CD4-positive, CD25-positive, alpha-beta regulatory T cell (primary cell): ENCODE results near the gene SPTAN1. TPM values are rescaled to one million over a fixed set of nuclear protein-coding genes. Genes with fewer than 3 reads are reported as not detected.

Source experiments
- ATAC-seq, 2 donors: fragments of 150-1000 bp; cut with Tn5 transposase; one replicate each; pipeline ENCODE4 v1.10.0; 2021; ENCODE audit warnings: low read depth in 2 of 2, moderate number of reproducible peaks in 2 of 2, moderate library complexity in 1 of 2
- DNase-seq, 3 donors: peaks; one replicate each; pipeline versions ENCODE4 v3.0.0 to v3.0.0-alpha.2; 2012 to 2022; ENCODE audit warnings: mixed read lengths in 1 of 3
- H3K27ac ChIP-seq: one replicate; pipeline ENCODE4 v1.7.0; 2013; ENCODE audit warnings: mild to moderate bottlenecking, low read length; ENCODE audit not compliant: insufficient read depth, poor library complexity, severe bottlenecking
- H3K27me3 ChIP-seq: one replicate; pipeline ENCODE4 v1.7.0; 2013; ENCODE audit warnings: low read length; ENCODE audit not compliant: control insufficient read depth, insufficient read depth
- H3K36me3 ChIP-seq: one replicate; pipeline ENCODE4 v1.7.0; 2013; ENCODE audit warnings: mild to moderate bottlenecking, low read length, moderate library complexity; ENCODE audit not compliant: control insufficient read depth, insufficient read depth
- H3K4me1 ChIP-seq: 2 replicates; pipeline ENCODE4 v1.7.0; 2013; ENCODE audit warnings: mild to moderate bottlenecking, low read length; ENCODE audit not compliant: insufficient read depth, control insufficient read depth, poor library complexity, severe bottlenecking
- H3K4me3 ChIP-seq: one replicate; pipeline ENCODE4 v1.7.0; 2013; ENCODE audit warnings: low read depth, mild to moderate bottlenecking, low read length, moderate library complexity
- H3K9me3 ChIP-seq, 2 experiments: 1 replicate in 1 of 2; 2 replicates in 1 of 2; pipeline ENCODE4 v1.7.0; 2013; ENCODE audit warnings: low read length in 2 of 2, mild to moderate bottlenecking in 1 of 2, moderate library complexity in 1 of 2; ENCODE audit not compliant: control insufficient read depth in 2 of 2
- H3K27ac Mint-ChIP-seq, 3 donors: one replicate each; pipeline ENCODE4 v1.8.0; 2020 to 2022; ENCODE audit warnings: mild to moderate bottlenecking in 3 of 3, mixed read lengths in 3 of 3, moderate library complexity in 2 of 3
- H3K27me3 Mint-ChIP-seq: one replicate; pipeline ENCODE4 v1.8.0; 2022; ENCODE audit warnings: mild to moderate bottlenecking, mixed read lengths
- H3K36me3 Mint-ChIP-seq: one replicate; pipeline ENCODE4 v1.8.0; 2020; ENCODE audit warnings: mixed read lengths
- H3K4me1 Mint-ChIP-seq, 4 donors: one replicate each; pipeline ENCODE4 v1.8.0; 2020 to 2022; ENCODE audit warnings: mixed read lengths in 4 of 4, mild to moderate bottlenecking in 1 of 4
- H3K4me3 Mint-ChIP-seq, 4 donors: one replicate each; pipeline ENCODE4 v1.8.0; 2020 to 2022; ENCODE audit warnings: mild to moderate bottlenecking in 4 of 4, mixed read lengths in 4 of 4, moderate library complexity in 3 of 4
- H3K9me3 Mint-ChIP-seq, 7 donors: one replicate each; pipeline ENCODE4 v1.8.0; 2020 to 2022; ENCODE audit warnings: mixed read lengths in 7 of 7, mild to moderate bottlenecking in 3 of 7, moderate library complexity in 2 of 7
- polyA plus RNA-seq, 4 donors: library from polyadenylated mRNA; unstranded; fragments of 300-500 nt; fragmentation: Illumina TruSeq; gene quantifications; one replicate each; pipeline ENCODE4 v1.2.3, GENCODE V29; 2021
- total RNA-seq: library from RNA; stranded (reverse); gene quantifications from one replicate; pipeline ENCODE4 v1.2.3, GENCODE V29; 2022

Gene SPTAN1
- total and polyA plus RNA-seq, 5 donors from 2014 or later, result 79.8 to 769 (median 84.6) TPM

GRCh38 chr9:128554155-128554862 lies 1.9 kb downstream of the SPTAN1 start:
- Histone ChIP-seq H3K27ac (peak overlapping the region; percentile 81), H3K36me3 (peaks cover 2% of the 10 kb centered on the region), H3K4me3 (peak overlapping the region; percentile 89), H3K4me1 (peaks cover 77% of the 10 kb centered on the region), H3K9me3 (no peaks in the 10 kb centered on the region), H3K27me3 (no peaks in the 10 kb centered on the region)
- DNase-seq, result peak in 1 of 3 donors; percentile 6
- H3K9me3 Mint-ChIP-seq, result no peaks in the 10 kb centered on the region
- H3K36me3 Mint-ChIP-seq, result no peaks in the 10 kb centered on the region
- H3K27me3 Mint-ChIP-seq, result peaks cover 4% of the 10 kb centered on the region
- H3K4me1 Mint-ChIP-seq, result peaks cover 34 to 62% (median 41%) of the 10 kb centered on the region in 4 donors
- H3K4me3 Mint-ChIP-seq, result no peak overlapping the region
- H3K27ac Mint-ChIP-seq, result no peak overlapping the region
- no peak for ATAC-seq

GRCh38 chr9:128555180-128555721 lies 2.9 kb downstream of the SPTAN1 start:
- Mint-ChIP-seq H3K9me3 (no peaks in the 10 kb centered on the region), H3K27me3 (peaks cover 4% of the 10 kb centered on the region), H3K4me3 (no peak overlapping the region), H3K27ac (no peak overlapping the region), H3K36me3 (no peaks in the 10 kb centered on the region), H3K4me1 (peaks cover 32 to 54% (median 37%) of the 10 kb centered on the region in 4 donors)
- Histone ChIP-seq H3K27ac (peak overlapping the region; percentile 81), H3K36me3 (peaks cover 2% of the 10 kb centered on the region), H3K9me3 (no peaks in the 10 kb centered on the region), H3K27me3 (no peaks in the 10 kb centered on the region), H3K4me3 (peak overlapping the region; percentile 89), H3K4me1 (peaks cover 81% of the 10 kb centered on the region)
- no peak for DNase-seq
- no peak for ATAC-seq

- peak overlapping the region; percentile 81 for H3K27ac ChIP-seq
- peaks cover 2% of the 10 kb centered on the region for H3K36me3 ChIP-seq
- Mint-ChIP-seq H3K27me3 (peaks cover 8% of the 10 kb centered on the region), H3K9me3 (no peaks in the 10 kb centered on the region), H3K4me3 (peak overlapping the region in 1 of 4 donors; percentile 72), H3K36me3 (no peaks in the 10 kb centered on the region), H3K27ac (peak overlapping the region in 1 of 3 donors; percentile 5), H3K4me1 (peaks cover 24 to 43% (median 28%) of the 10 kb centered on the region in 4 donors)
- peaks cover 71% of the 10 kb centered on the region for H3K4me1 ChIP-seq
- no peaks in the 10 kb centered on the region for H3K27me3 ChIP-seq
- peak in 1 of 3 donors; percentile 51 for DNase-seq
- peak overlapping the region; percentile 89 for H3K4me3 ChIP-seq
- no peaks in the 10 kb centered on the region for H3K9me3 ChIP-seq
- ATAC-seq, result no peak
Measured at GRCh38 chr9:128556276-128556675, 3.9 kb downstream of the SPTAN1 start.

- Mint-ChIP-seq H3K27me3 (peaks cover 8% of the 10 kb centered on the region), H3K4me3 (peak overlapping the region in 3 of 4 donors; percentile 32 to 74 (median 72)), H3K36me3 (peaks cover 4% of the 10 kb centered on the region), H3K9me3 (no peaks in the 10 kb centered on the region), H3K4me1 (peaks cover 20 to 43% (median 25%) of the 10 kb centered on the region in 4 donors), H3K27ac (peak overlapping the region in 1 of 3 donors; percentile 81)
- Histone ChIP-seq H3K27me3 (no peaks in the 10 kb centered on the region), H3K9me3 (no peaks in the 10 kb centered on the region), H3K4me1 (peaks cover 64% of the 10 kb centered on the region), H3K27ac (peak overlapping the region; percentile 81), H3K36me3 (peaks cover 2% of the 10 kb centered on the region), H3K4me3 (peak overlapping the region; percentile 89)
- DNase-seq (no peak), ATAC-seq (no peak)
Measured at GRCh38 chr9:128556926-128557634, 4.7 kb downstream of the SPTAN1 start.

GRCh38 chr9:128558431-128559310 lies 6.3 kb downstream of the SPTAN1 start:
- H3K27me3 Mint-ChIP-seq, result peaks cover 8% of the 10 kb centered on the region
- peaks cover 8% of the 10 kb centered on the region for H3K36me3 ChIP-seq
- ATAC-seq (no peak), DNase-seq (peak in 2 of 3 donors; percentile 7 to 22)
- H3K4me1 Mint-ChIP-seq, result peaks cover 25 to 46% (median 27%) of the 10 kb centered on the region in 4 donors
- H3K4me3 ChIP-seq, result peak overlapping the region; percentile 51
- no peaks in the 10 kb centered on the region for H3K9me3 Mint-ChIP-seq
- peaks cover 8% of the 10 kb centered on the region for H3K36me3 Mint-ChIP-seq
- H3K4me3 Mint-ChIP-seq, result peak overlapping the region; percentile 64 to 88 (median 73)
- H3K27ac Mint-ChIP-seq, result peak overlapping the region; percentile 54 to 77 (median 75)
- H3K27ac ChIP-seq, result peak overlapping the region; percentile 36
- H3K27me3 ChIP-seq, result no peaks in the 10 kb centered on the region
- H3K9me3 ChIP-seq, result no peaks in the 10 kb centered on the region
- H3K4me1 ChIP-seq, result peaks cover 58% of the 10 kb centered on the region

GRCh38 chr9:128565578-128565977 lies 13.2 kb downstream of the SPTAN1 start:
- H3K4me3 ChIP-seq, result no peak overlapping the region
- Mint-ChIP-seq H3K36me3 (peaks cover 41% of the 10 kb centered on the region), H3K27ac (peak overlapping the region in 1 of 3 donors; percentile 74), H3K4me1 (peaks cover 15 to 43% (median 31%) of the 10 kb centered on the region in 4 donors), H3K4me3 (no peak overlapping the region), H3K9me3 (no peaks in the 10 kb centered on the region), H3K27me3 (peaks cover under 1% of the 10 kb centered on the region)
- no peaks in the 10 kb centered on the region for H3K9me3 ChIP-seq
- ATAC-seq (no peak), DNase-seq (no peak)
- H3K27me3 ChIP-seq, result no peaks in the 10 kb centered on the region
- no peak overlapping the region for H3K27ac ChIP-seq
- H3K4me1 ChIP-seq, result peaks cover 5% of the 10 kb centered on the region
- H3K36me3 ChIP-seq, result peaks cover 51% of the 10 kb centered on the region

- Histone ChIP-seq H3K9me3 (no peaks in the 10 kb centered on the region), H3K36me3 (peaks cover 68% of the 10 kb centered on the region), H3K4me3 (no peak overlapping the region), H3K4me1 (peaks cover 5% of the 10 kb centered on the region), H3K27ac (no peak overlapping the region), H3K27me3 (no peaks in the 10 kb centered on the region)
- peaks cover 41% of the 10 kb centered on the region for H3K36me3 Mint-ChIP-seq
- H3K27ac Mint-ChIP-seq, result peak overlapping the region in 1 of 3 donors; percentile 67
- peaks cover 15 to 36% (median 28%) of the 10 kb centered on the region in 4 donors for H3K4me1 Mint-ChIP-seq
- DNase-seq (no peak), ATAC-seq (no peak)
- H3K4me3 Mint-ChIP-seq, result no peak overlapping the region
- H3K27me3 Mint-ChIP-seq, result no peaks in the 10 kb centered on the region
- no peaks in the 10 kb centered on the region for H3K9me3 Mint-ChIP-seq
Measured at GRCh38 chr9:128568470-128569078, 16.2 kb downstream of the SPTAN1 start.
